ENCODE results near the gene SLC4A3. TPM values are rescaled to one million over a fixed set of nuclear protein-coding genes. Genes with fewer than 3 reads are reported as not detected.

The SLC4A3 gene
- total RNA-seq, 1 experiment from 2014 or later: 8.7 TPM

DNA sequence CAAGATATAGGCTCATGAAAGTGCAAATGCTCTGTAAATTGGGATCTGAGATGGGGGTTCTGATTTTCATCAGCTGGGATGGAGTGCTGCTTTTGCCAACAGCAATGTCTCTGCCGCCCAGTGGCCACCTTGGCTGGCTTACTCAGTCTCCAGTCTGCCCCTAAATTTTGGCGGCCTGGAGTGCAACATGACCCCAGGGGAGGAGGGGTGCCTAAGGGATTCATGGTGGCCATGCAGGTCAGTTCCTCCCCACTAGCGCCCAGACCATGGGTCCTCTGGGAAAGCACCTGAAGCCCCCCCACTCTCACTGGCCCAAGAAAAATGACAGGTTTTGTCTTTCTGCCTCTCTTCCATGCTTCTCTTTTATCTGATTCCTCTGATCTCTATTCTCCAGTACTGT, 45.0 kb downstream of the SLC4A3 start (continued):
- TF ChIP-seq ATF2 (CRISPR knock-in tag; IDR thresholded peaks at IDR 0.05; ENCODE audit: borderline replicate concordance, low read depth): no peak

DNA sequence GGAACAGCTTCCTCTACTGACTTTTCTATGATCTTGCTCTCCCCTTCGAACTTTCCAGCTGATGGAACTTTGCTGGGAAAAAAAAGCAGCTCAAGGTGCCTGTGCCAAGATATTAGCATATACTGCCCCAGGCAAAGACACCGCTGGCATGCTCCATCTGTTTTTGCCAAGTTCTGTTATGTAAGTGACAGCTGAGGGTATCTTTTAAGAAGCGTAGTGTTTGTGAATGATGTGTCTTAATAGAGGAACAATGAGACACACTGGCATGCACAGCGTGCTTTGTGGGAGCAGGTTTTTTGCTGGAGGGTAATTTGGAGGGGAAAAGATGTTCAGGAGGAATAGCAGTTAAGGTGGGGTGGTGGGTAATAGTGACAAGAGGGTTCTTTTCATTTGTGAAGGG, 47.8 kb downstream of the SLC4A3 start:
- Mint-ChIP-seq H3K4me3 (no peak overlapping the region), H3K4me1 (peaks cover 21% of the 10 kb centered on the region), H3K27ac (no peak overlapping the region), H3K36me3 (no peaks in the 10 kb centered on the region), H3K9me3 (peaks cover 12% of the 10 kb centered on the region; the same call in 1 of the 2 replicates), H3K27me3 (ENCODE audit: low read depth) (no peaks in the 10 kb centered on the region)
- CTCF ChIA-PET: interaction anchor here (1.1 to 2.8 kb wide), 5 partner anchors 14 to 133 kb away, joined by 3 to 11 read pairs (median 4); no protein-coding TSS in a partner anchor
- DNase-seq (ENCODE audit: low spot score): no peak
- no peak for TF ChIP-seq CBFB (CRISPR knock-in tag; IDR thresholded peaks at IDR 0.05; ENCODE audit: low read depth)
- TF ChIP-seq, protein P1, sequence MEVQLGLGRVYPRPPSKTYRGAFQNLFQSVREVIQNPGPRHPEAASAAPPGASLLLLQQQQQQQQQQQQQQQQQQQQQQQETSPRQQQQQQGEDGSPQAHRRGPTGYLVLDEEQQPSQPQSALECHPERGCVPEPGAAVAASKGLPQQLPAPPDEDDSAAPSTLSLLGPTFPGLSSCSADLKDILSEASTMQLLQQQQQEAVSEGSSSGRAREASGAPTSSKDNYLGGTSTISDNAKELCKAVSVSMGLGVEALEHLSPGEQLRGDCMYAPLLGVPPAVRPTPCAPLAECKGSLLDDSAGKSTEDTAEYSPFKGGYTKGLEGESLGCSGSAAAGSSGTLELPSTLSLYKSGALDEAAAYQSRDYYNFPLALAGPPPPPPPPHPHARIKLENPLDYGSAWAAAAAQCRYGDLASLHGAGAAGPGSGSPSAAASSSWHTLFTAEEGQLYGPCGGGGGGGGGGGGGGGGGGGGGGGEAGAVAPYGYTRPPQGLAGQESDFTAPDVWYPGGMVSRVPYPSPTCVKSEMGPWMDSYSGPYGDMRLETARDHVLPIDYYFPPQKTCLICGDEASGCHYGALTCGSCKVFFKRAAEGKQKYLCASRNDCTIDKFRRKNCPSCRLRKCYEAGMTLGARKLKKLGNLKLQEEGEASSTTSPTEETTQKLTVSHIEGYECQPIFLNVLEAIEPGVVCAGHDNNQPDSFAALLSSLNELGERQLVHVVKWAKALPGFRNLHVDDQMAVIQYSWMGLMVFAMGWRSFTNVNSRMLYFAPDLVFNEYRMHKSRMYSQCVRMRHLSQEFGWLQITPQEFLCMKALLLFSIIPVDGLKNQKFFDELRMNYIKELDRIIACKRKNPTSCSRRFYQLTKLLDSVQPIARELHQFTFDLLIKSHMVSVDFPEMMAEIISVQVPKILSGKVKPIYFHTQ (CRISPR knock-in tag; IDR thresholded peaks at IDR 0.05): no peak
- no peak for ATAC-seq
- POLR2A ChIA-PET: interaction anchor here (1.0 kb wide), 1 partner anchor 10 kb away, joined by 3 read pairs; no protein-coding TSS in a partner anchor

DNA sequence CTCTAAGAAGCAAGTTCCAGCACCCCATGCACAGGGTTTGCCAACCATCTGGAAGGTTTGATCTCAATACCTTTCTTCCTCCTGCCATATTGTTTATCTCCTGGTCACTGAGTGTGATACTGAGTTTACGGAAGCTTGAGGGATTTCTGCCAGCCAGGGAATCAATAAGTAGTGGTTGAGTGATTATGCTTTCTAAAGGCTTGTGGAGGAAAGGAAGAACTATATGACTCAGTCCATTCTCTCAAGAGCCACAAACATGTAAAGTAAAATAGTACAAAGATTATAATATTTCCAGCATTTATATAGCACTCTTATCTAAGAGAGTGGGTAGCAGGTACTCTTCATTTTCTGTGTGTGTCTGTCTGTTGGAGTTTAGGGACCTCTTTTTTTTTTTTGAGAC, 49.2 kb downstream of the SLC4A3 start:
- ATAC-seq (no peak), DNase-seq (ENCODE audit: low spot score) (no peak)
- ChIA-PET POLR2A (no interaction called here), CTCF (interaction anchor here (0.5 to 2.8 kb wide), 2 partner anchors 13 to 103 kb away, joined by 4 to 11 read pairs; no protein-coding TSS in a partner anchor)
- no peak overlapping the region for H3K4me3 Mint-ChIP-seq
- no peaks in the 10 kb centered on the region for H3K36me3 Mint-ChIP-seq
- H3K9me3 Mint-ChIP-seq: peaks cover 15% of the 10 kb centered on the region; the same call in 1 of the 2 replicates
- H3K27me3 Mint-ChIP-seq (ENCODE audit: low read depth): no peaks in the 10 kb centered on the region
- no peak overlapping the region for H3K27ac Mint-ChIP-seq
- H3K4me1 Mint-ChIP-seq: peaks cover 9% of the 10 kb centered on the region
- TF ChIP-seq ZNF281 (CRISPR knock-in tag; IDR thresholded peaks at IDR 0.05) (no peak), GRHL2 (CRISPR knock-in tag; IDR thresholded peaks at IDR 0.05; ENCODE audit: insufficient replicate concordance, severe bottlenecking) (no peak), RORB (CRISPR knock-in tag; IDR thresholded peaks at IDR 0.05) (no peak), CTCF (IDR thresholded peaks at IDR 0.05) (no peak), TEAD1 (CRISPR knock-in tag; IDR thresholded peaks at IDR 0.05) (no peak), ZNF423 (CRISPR knock-in tag; IDR thresholded peaks at IDR 0.05) (no peak), SMAD4 (CRISPR knock-in tag; IDR thresholded peaks at IDR 0.05) (no peak), OVOL2 (CRISPR knock-in tag; IDR thresholded peaks at IDR 0.05; ENCODE audit: borderline replicate concordance) (no peak), USF1 (CRISPR knock-in tag; IDR thresholded peaks at IDR 0.05) (no peak), PREB (CRISPR knock-in tag; IDR thresholded peaks at IDR 0.05; ENCODE audit: borderline replicate concordance) (no peak), SP1 (CRISPR knock-in tag; conservative IDR thresholded peaks at IDR 0.05) (no peak)
- TF ChIP-seq, protein P1 (CRISPR knock-in tag; IDR thresholded peaks at IDR 0.05): no peak
- TF ChIP-seq, protein P2, sequence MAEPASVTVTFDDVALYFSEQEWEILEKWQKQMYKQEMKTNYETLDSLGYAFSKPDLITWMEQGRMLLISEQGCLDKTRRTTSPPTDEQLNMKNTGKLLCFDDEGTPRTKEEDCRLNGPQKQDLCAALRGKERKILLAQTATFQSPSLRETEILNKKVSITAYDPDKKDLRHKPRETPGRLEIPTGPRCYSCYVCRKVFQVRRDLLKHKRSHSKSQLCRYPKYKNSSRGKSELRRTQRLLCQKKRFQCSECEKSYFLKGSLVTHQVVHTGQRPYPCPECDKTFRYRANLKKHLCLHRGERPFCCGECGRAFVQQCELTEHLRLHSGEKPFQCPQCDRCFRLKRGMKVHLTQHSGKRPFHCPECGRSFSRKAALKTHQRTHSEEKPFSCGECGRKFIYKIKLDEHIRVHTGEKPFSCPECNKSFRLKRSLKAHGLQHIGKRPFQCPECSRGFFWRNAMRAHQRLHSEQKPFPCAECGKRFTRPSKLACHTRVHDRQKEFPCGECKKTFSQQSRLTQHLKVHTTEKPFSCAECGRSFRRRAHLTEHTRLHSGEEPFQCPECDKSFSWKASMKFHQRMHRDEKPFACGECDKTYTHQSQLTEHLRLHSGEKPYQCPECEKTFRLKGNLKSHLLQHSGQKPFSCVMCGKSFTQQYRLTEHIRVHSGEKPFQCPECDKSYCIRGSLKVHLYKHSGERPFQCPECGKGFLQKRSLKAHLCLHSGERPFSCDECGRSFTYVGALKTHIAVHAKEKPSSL (CRISPR knock-in tag; conservative IDR thresholded peaks at IDR 0.05): no peak
